ENCODE measurements around the gene TTC12. TPM values are rescaled to one million over a fixed set of nuclear protein-coding genes. Genes with fewer than 3 reads are reported as not detected.

TTC12 gene
- total and polyA plus RNA-seq, 3 donors from 2014 or later = 42.1 to 123 (median 81.3) TPM

- Histone ChIP-seq H3K9me3 (no peaks in the 10 kb centered on the region), H3K4me3 (no peak overlapping the region), H3K27me3 (no peaks in the 10 kb centered on the region), H3K27ac (no peak overlapping the region), H3K36me3 (ENCODE audit: low read depth, missing control alignments) (no peaks in the 10 kb centered on the region), H3K4me1 (no peaks in the 10 kb centered on the region)
- no peak for DNase-seq
- WGBS, 2 donors = 90 to 93% methylated on average over 15 to 34 of the region's 34 CpGs
- no peak for TF ChIP-seq CTCF (IDR thresholded peaks at IDR 0.05)
- no peak for TF ChIP-seq POLR2A (IDR thresholded peaks at IDR 0.05)
- intact Hi-C loops (cut with DNase I; ENCODE audit: low total_unique reads) = no loop called here
These were observed 41.3 kb upstream of the TTC12 start for GRCh38 chr11:113272927-113273615.

- H3K4me1 ChIP-seq = no peaks in the 10 kb centered on the region
- intact Hi-C loops (cut with DNase I; ENCODE audit: low total_unique reads) = no loop called here
- no peaks in the 10 kb centered on the region for H3K27me3 ChIP-seq
- no peak overlapping the region for H3K4me3 ChIP-seq
- no peaks in the 10 kb centered on the region for H3K9me3 ChIP-seq
- DNase-seq = no peak
- WGBS, 2 donors = 91 to 93% methylated on average over 9 to 10 of the region's 10 CpGs
- no peak for TF ChIP-seq POLR2A (IDR thresholded peaks at IDR 0.05)
- no peak for TF ChIP-seq CTCF (IDR thresholded peaks at IDR 0.05)
- H3K36me3 ChIP-seq (ENCODE audit: low read depth, missing control alignments) = no peaks in the 10 kb centered on the region
- no peak overlapping the region for H3K27ac ChIP-seq
These were observed 40.7 kb upstream of the TTC12 start for GRCh38 chr11:113273720-113274119.

GRCh38 chr11:113274713-113275582 is 39.4 kb upstream of the TTC12 start:
- WGBS, 2 donors = 92 to 99% methylated on average over 12 to 19 of the region's 19 CpGs
- H3K36me3 ChIP-seq (ENCODE audit: low read depth, missing control alignments) = no peaks in the 10 kb centered on the region
- no peaks in the 10 kb centered on the region for H3K4me1 ChIP-seq
- intact Hi-C loops (cut with DNase I; ENCODE audit: low total_unique reads) = no loop called here
- no peaks in the 10 kb centered on the region for H3K9me3 ChIP-seq
- no peak overlapping the region for H3K27ac ChIP-seq
- H3K27me3 ChIP-seq = no peaks in the 10 kb centered on the region
- H3K4me3 ChIP-seq = no peak overlapping the region
- TF ChIP-seq POLR2A (IDR thresholded peaks at IDR 0.05) (no peak), CTCF (IDR thresholded peaks at IDR 0.05) (no peak)
- DNase-seq = no peak

- Histone ChIP-seq H3K4me3 (no peak overlapping the region), H3K27ac (no peak overlapping the region), H3K4me1 (no peaks in the 10 kb centered on the region), H3K27me3 (no peaks in the 10 kb centered on the region), H3K36me3 (ENCODE audit: low read depth, missing control alignments) (no peaks in the 10 kb centered on the region), H3K9me3 (no peaks in the 10 kb centered on the region)
- TF ChIP-seq CTCF (IDR thresholded peaks at IDR 0.05) (no peak), POLR2A (IDR thresholded peaks at IDR 0.05) (no peak)
- intact Hi-C loops (cut with DNase I; ENCODE audit: low total_unique reads) = no loop called here
- DNase-seq = no peak
- WGBS, 2 donors = 78 to 82% methylated on average over 7 of the region's 7 CpGs
These were observed 38.8 kb upstream of the TTC12 start for GRCh38 chr11:113275602-113276001.
